Thoracic aorta (tissue), 2 donors: ENCODE results near the gene RNF207. TPM values are rescaled to one million over a fixed set of nuclear protein-coding genes. Genes with fewer than 3 reads are reported as not detected.

ENCODE experiments used
- ATAC-seq: fragments of 150-250 bp; one replicate; pipeline ENCODE4 v1.8.0; 2017; ENCODE audit warnings: low read depth; ENCODE audit not compliant: insufficient number of reproducible peaks, low FRiP score
- DNase-seq: peaks from one replicate; pipeline ENCODE4 v3.0.0-alpha.2; 2020; ENCODE audit warnings: low spot score
- H3K27ac ChIP-seq, 2 donors: fragments of 200-600 bp; sonication (generic); 1 replicate in 1 of 2; 2 replicates in 1 of 2; pipeline ENCODE4 v1.5.1; 2016; ENCODE audit warnings: mild to moderate bottlenecking in 2 of 2, moderate library complexity in 2 of 2
- H3K27me3 ChIP-seq: fragments of 200-600 bp; sonication (generic); replicated peaks from 2 replicates; pipeline ENCODE4 v1.6.0; 2016; ENCODE audit warnings: mild to moderate bottlenecking; ENCODE audit not compliant: insufficient read depth
- H3K36me3 ChIP-seq: fragments of 200-600 bp; sonication (generic); one replicate; pipeline ENCODE4 v1.5.1; 2016
- H3K4me1 ChIP-seq, 2 donors: fragments of 200-600 bp; sonication (generic); 1 replicate in 1 of 2; 2 replicates in 1 of 2; pipeline versions ENCODE4 v1.5.1 to v1.6.0; 2016; ENCODE audit warnings: low read depth in 2 of 2, mild to moderate bottlenecking in 1 of 2; ENCODE audit not compliant: control insufficient read depth in 1 of 2
- H3K4me3 ChIP-seq: fragments of 200-600 bp; sonication (generic); 2 replicates; pipeline ENCODE4 v1.5.1; 2016; ENCODE audit warnings: mild to moderate bottlenecking
- H3K9me3 ChIP-seq: fragments of 200-600 bp; sonication (generic); 2 replicates; pipeline ENCODE4 v1.5.1; 2016
- CTCF ChIP-seq: fragments of 200-600 bp; sonication (generic); IDR thresholded peaks from one replicate; pipeline ENCODE4 v1.5.1; 2019; ENCODE audit warnings: antibody characterized with exemption
- total RNA-seq, 2 donors: library from RNA; depleted of rRNA; stranded (reverse); fragments of >200 nt; gene quantifications; one replicate each; pipeline versions ENCODE4 v1.1.0 to v1.2.3, GENCODE V29; 2016

RNF207 gene
- total RNA-seq, 2 donors from 2014 or later = 30.5 to 50.1 TPM

GRCh38 chr1:6235296-6235677 lies 29.4 kb downstream of the RNF207 start:
- TF ChIP-seq CTCF = no peak
- Histone ChIP-seq H3K27me3 (peaks cover 7% of the 10 kb centered on the region), H3K4me1 (peaks cover 9 to 12% of the 10 kb centered on the region in 2 donors), H3K9me3 (no peaks in the 10 kb centered on the region), H3K4me3 (peak overlapping the region; percentile 85), H3K27ac (no peak overlapping the region), H3K36me3 (peaks cover 7% of the 10 kb centered on the region)
- DNase-seq (no peak), ATAC-seq (no peak)

- no peak overlapping the region for H3K27ac ChIP-seq
- DNase-seq (no peak), ATAC-seq (no peak)
- H3K9me3 ChIP-seq = no peaks in the 10 kb centered on the region
- peaks cover 19% of the 10 kb centered on the region for H3K27me3 ChIP-seq
- H3K4me1 ChIP-seq = peaks cover 9 to 19% of the 10 kb centered on the region in 2 donors
- TF ChIP-seq CTCF = no peak
- no peak overlapping the region for H3K4me3 ChIP-seq
- H3K36me3 ChIP-seq = no peaks in the 10 kb centered on the region
Measured at GRCh38 chr1:6237093-6237492, 31.2 kb downstream of the RNF207 start.

DNA sequence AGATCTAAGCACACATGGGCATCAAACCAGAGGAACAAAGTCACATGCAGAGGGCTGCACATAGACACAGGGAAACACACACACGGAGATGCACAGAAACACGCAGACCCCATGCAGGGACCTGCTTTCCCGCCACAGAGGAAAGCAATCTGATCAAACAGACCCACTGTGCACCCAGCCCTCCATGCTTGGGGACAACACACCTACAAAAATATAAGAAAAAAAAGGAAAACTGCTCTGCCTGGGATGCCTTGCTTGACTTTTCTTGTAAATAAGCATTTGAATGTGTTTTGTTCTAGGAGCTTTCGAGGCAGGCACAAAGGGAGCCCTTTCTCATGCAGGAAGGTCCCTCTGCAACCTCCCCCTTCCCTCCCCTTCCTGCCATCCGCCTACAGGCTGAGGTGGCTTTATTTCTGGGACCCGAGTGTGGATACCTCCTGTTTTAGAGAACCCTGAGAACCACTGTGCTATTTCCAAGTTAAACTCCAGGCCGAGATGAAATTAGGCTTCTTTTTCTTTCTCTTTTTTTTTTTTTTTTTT lies 33.4 kb downstream of the RNF207 start:
- no peak for DNase-seq
- no peak for ATAC-seq
- Histone ChIP-seq H3K36me3 (no peaks in the 10 kb centered on the region), H3K4me3 (no peak overlapping the region), H3K27me3 (peaks cover 28% of the 10 kb centered on the region), H3K9me3 (no peaks in the 10 kb centered on the region), H3K27ac (no peak overlapping the region), H3K4me1 (peaks cover 9 to 22% of the 10 kb centered on the region in 2 donors)
- TF ChIP-seq CTCF = no peak

DNA sequence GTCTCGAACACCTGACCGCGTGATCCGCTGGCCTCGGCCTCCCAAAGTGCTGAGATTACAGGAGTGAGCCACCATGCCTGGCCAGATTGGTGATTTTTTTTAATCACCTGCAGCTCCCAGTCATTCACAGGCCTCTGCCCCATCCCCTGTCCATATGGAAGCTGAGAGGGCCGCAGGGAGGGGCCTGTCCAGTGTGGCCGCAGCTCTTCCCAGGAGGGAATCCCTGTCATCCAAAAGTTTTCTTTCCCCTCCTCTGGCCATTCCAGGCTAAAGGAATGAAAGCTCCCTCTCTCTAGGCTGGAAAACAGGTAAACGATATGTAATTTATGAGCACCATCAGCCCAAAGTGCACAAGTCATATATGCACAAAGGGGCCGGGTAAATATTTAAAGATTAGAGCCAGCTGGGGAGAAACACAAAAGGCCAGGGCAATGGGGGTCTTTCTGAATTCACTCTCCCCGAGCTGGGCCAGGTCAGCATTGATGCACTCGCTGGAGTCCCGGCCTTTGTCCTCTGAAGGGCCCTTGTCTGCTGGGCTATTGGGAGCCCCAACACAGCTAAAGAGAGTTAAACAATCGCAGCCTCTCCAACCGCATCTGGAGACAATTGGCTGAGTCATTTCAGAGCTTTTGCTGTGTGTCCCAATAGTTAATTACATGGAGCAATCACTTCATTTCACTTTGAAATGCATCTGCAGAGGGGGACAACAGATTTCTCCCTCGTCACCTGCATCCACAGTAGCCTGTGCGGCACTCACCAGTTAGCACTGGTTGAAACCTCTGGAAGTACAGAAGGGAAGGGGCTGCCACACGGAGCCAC lies 34.2 kb downstream of the RNF207 start:
- no peak for TF ChIP-seq CTCF

DNA sequence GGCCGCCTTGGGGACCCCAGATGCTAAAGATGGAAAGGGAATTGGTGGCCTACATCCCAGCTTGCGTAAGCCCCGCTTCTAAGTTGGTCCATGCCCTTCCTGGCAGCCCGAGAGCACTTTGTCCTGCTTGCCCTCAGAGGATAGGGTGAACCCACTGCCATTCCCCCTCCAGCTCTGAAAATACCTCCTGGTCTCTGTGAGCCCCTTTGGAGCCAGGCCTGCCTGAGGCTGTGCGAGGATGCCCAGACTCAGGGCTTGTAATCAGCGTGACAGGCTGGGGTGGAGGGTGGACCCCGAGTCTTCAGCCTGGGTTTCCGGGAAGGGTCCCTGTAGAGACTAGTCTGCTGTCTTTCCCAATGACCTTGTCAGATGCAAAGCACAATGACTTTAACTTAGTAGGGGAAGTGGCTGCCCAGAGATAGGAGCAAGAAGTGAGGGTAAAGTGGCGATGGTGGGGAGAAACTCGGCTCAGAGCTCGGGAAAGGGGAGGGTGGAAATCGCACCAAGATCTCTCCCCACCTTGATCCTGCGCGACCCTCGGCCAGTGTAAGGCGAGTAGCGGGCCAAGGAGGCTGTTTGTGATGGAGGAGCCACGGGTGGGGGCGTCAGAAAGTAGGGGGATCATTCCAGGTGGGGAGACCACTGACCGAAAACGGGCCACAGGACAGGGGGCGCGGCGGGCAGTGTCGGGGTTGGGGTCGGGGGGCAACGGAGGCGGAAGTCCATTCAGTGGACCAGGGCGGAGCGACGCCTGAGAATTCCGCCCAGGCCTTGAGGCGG lies 35.4 kb downstream of the RNF207 start:
- no peak for TF ChIP-seq CTCF
- Histone ChIP-seq H3K27me3 (peaks cover 34% of the 10 kb centered on the region), H3K27ac (no peak overlapping the region), H3K4me1 (peaks cover 6 to 15% of the 10 kb centered on the region in 2 donors), H3K36me3 (no peaks in the 10 kb centered on the region), H3K9me3 (no peaks in the 10 kb centered on the region), H3K4me3 (no peak overlapping the region)
- no peak for DNase-seq
- ATAC-seq = no peak

More for the DNA sequence above, 34.2 kb downstream of the RNF207 start:
- no peaks in the 10 kb centered on the region for H3K36me3 ChIP-seq
- no peak overlapping the region for H3K27ac ChIP-seq
- DNase-seq (no peak), ATAC-seq (no peak)
- H3K9me3 ChIP-seq = no peaks in the 10 kb centered on the region
- peaks cover 28% of the 10 kb centered on the region for H3K27me3 ChIP-seq
- H3K4me3 ChIP-seq = no peak overlapping the region
- peaks cover under 1 to 13% of the 10 kb centered on the region in 2 donors for H3K4me1 ChIP-seq
